ENCODE measurements around the gene MIOS. TPM values are rescaled to one million over a fixed set of nuclear protein-coding genes. Genes with fewer than 3 reads are reported as not detected.

Gene MIOS
- total and polyA plus RNA-seq, 2 of the 8 experiments (the other 6 are each of a cell fraction or from before 2014, with no cell fraction given), result 15.5 to 50.7 TPM

DNA sequence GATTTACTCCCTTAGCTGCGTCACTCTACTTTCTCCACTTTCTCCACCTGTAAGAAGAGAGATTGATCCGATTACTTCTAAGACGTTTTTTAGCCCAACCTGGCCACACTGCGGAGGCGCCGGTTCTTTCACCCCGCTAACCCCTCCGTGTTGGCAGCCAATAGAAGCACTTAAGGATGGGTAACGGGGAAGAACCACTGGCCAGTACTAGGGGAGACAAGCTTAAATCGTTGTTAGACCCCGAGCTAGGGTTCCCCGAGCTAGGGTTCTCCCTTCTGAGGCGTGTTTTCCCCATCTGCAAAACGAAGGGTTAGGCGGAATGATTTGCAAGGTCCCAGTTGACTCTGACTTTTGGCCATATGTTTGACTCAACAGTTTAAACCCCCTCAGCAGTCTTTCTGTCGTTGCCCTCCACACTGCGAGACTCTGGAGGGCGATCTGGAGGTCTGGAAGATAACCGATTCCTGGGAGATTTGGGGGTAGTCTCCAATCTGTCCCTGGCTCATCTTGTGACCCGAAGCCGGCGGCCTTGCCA is 74.5 kb downstream of the MIOS start:
- Histone ChIP-seq H3K14ac (ENCODE audit: insufficient read length) (no peak overlapping the region), H4K20me1 (replicated peaks in 1 of 2; ENCODE audit: control insufficient read depth in 1 of 2, insufficient read depth in 2 of 2, low read length in 2 of 2) (no peaks in the 10 kb centered on the region), H3K18ac (ENCODE audit: extremely low read depth, low read length) (peak overlapping the region; percentile 9; the same call in 1 of the 2 replicates), H2BK20ac (ENCODE audit: low read length) (no peak overlapping the region), H3K56ac (replicated peaks; ENCODE audit: insufficient read length, low read depth, low read length) (peak overlapping the region; percentile 52), H3K23ac (ENCODE audit: insufficient read length) (no peak overlapping the region), H3K27me3 (replicated peaks in 1 of 4; ENCODE audit: control insufficient read depth in 3 of 4, extremely low read depth in 1 of 4, insufficient read depth in 3 of 4, low read length in 3 of 4) (no peaks in the 10 kb centered on the region), H3K79me2 (ENCODE audit: control insufficient read depth in 1 of 2, insufficient read depth in 2 of 2, low read length in 2 of 2) (peaks cover 0 to 32% of the 10 kb centered on the region in 2 experiments; a peak in 2 of 4 replicates), H2AK5ac (ENCODE audit: low read depth, low read length) (no peak overlapping the region), H3K27ac (ENCODE audit: low read depth, low read length) (peak overlapping the region; percentile 70), H3K9ac (replicated peaks in 1 of 4; ENCODE audit: extremely low read depth in 1 of 4, low read depth in 3 of 4, low read length in 3 of 4) (peak overlapping the region; percentile 57 to 92 (median 86)), H4K8ac (ENCODE audit: extremely low read depth, insufficient read depth, low read length) (no peak overlapping the region; the same call in 1 of the 2 replicates), H3K23me2 (ENCODE audit: low read depth, low read length) (peaks cover 6% of the 10 kb centered on the region; the same call in 1 of the 2 replicates), H3K79me1 (ENCODE audit: low read depth, low read length) (no peaks in the 10 kb centered on the region; the same call in 1 of the 2 replicates), H3K9me3 (ENCODE audit: insufficient read depth in 2 of 2, low read depth in 1 of 2, low read length in 1 of 2) (no peaks in the 10 kb centered on the region), H4K5ac (ENCODE audit: insufficient read length, low read depth, low read length) (peak overlapping the region; percentile 75), H3K4me1 (replicated peaks in 1 of 4; ENCODE audit: control insufficient read depth in 3 of 4, insufficient read depth in 4 of 4, low read length in 3 of 4) (peaks cover 0 to 5% (median 3%) of the 10 kb centered on the region in 4 experiments; a peak in 3 of 7 replicates), H3K4ac (replicated peaks; ENCODE audit: insufficient read length, low read depth, low read length) (no peak overlapping the region), H2BK15ac (ENCODE audit: low read length) (no peak overlapping the region), H2BK120ac (replicated peaks; ENCODE audit: low read depth, low read length) (no peak overlapping the region), H3K36me3 (ENCODE audit: control insufficient read depth in 2 of 4, insufficient read depth in 4 of 4, low read length in 3 of 4) (peaks cover 0 to 12% (median 1%) of the 10 kb centered on the region in 4 experiments; a peak in 3 of 8 replicates), H3K4me2 (ENCODE audit: insufficient read depth in 1 of 2, low read depth in 2 of 2, low read length in 2 of 2) (peak overlapping the region; percentile 88 to 92), H4K91ac (replicated peaks; ENCODE audit: insufficient read length, low read length) (no peak overlapping the region), H2AFZ (ENCODE audit: low read length) (peak overlapping the region; percentile 87), H2BK5ac (ENCODE audit: low read depth, low read length) (peak overlapping the region; percentile 90; the same call in 1 of the 2 replicates), H3K4me3 (ENCODE audit: extremely low read depth in 1 of 4, insufficient read depth in 2 of 4, low read depth in 3 of 4, low read length in 4 of 4) (peak overlapping the region; percentile 61 to 96 (median 91)), H2BK12ac (ENCODE audit: low read depth, low read length) (0 out of 2 replicates have a peak overlapping the region, but pooled peaks have one; percentile 19)
- TF ChIP-seq, protein P1, sequence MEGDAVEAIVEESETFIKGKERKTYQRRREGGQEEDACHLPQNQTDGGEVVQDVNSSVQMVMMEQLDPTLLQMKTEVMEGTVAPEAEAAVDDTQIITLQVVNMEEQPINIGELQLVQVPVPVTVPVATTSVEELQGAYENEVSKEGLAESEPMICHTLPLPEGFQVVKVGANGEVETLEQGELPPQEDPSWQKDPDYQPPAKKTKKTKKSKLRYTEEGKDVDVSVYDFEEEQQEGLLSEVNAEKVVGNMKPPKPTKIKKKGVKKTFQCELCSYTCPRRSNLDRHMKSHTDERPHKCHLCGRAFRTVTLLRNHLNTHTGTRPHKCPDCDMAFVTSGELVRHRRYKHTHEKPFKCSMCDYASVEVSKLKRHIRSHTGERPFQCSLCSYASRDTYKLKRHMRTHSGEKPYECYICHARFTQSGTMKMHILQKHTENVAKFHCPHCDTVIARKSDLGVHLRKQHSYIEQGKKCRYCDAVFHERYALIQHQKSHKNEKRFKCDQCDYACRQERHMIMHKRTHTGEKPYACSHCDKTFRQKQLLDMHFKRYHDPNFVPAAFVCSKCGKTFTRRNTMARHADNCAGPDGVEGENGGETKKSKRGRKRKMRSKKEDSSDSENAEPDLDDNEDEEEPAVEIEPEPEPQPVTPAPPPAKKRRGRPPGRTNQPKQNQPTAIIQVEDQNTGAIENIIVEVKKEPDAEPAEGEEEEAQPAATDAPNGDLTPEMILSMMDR (IDR thresholded peaks at IDR 0.05; ENCODE audit: control extremely low read depth in 1 of 3, insufficient read depth in 1 of 3, low read depth in 1 of 3, low read length in 3 of 3), result no peak
- TF ChIP-seq POLR2A (IDR thresholded peaks at IDR 0.05; ENCODE audit: control extremely low read depth in 1 of 2, low read depth in 2 of 2, low read length in 2 of 2), result peak in 1 of 2 experiments; percentile 4; a peak in 1 of 3 replicates
- TF ChIP-seq RAD21 (IDR thresholded peaks at IDR 0.05 in 1 of 2, conservative IDR thresholded peaks at IDR 0.05 in 1 of 2; ENCODE audit: low read depth in 2 of 2, low read length in 2 of 2), result peak in 1 of 2 experiments; percentile 14; a peak in 1 of 4 replicates
- 0 out of 2 replicates have a peak, but pooled peaks have one; percentile 31 for TF ChIP-seq PHF8 (conservative IDR thresholded peaks at IDR 0.05; ENCODE audit: low read depth, low read length)
- peak; percentile 55 for TF ChIP-seq KDM4A (IDR thresholded peaks at IDR 0.05; ENCODE audit: low read depth, low read length, severe bottlenecking)
- TF ChIP-seq SP1 (IDR thresholded peaks at IDR 0.05; ENCODE audit: low read depth, low read length), result no peak
- CTCF ChIA-PET (ENCODE audit: partially characterized antibody), result interaction anchor here (0.7 to 4.3 kb wide), 8 partner anchors 13 to 574 kb away, joined by 3 to 12 read pairs (median 4); no protein-coding TSS in a partner anchor
- FAIRE-seq (no peak), DNase-seq (ENCODE audit: low read depth in 1 of 2, low spot score in 2 of 2) (no peak)
- WGBS, 2 experiments (ENCODE audit: extremely low coverage in 1 of 2, insufficient coverage in 1 of 2, insufficient read length in 1 of 2, insufficient replicate concordance in 2 of 2, low coverage in 1 of 2, low lambda C conversion rate in 2 of 2, missing lambda C conversion rate in 1 of 2), result 9% methylated on average over 22 of the region's 22 CpGs; no CpG with 5 or more reads in 1 of the 2 experiments
- POLR2A ChIA-PET (ENCODE audit: partially characterized antibody), result interaction anchor here (0.8 to 2.4 kb wide), 9 partner anchors 9 to 581 kb away, joined by 3 to 8 read pairs (median 3); partner anchors contain the start of gene GLCCI1

Measured in H1 (cell line).